Prostate gland (tissue), 2 donors: ENCODE measurements around the gene PLA2G5. TPM values are rescaled to one million over a fixed set of nuclear protein-coding genes. Genes with fewer than 3 reads are reported as not detected.

ENCODE experiments used
- DNase-seq: peaks from one replicate; pipeline ENCODE4 v3.0.0-alpha.2; 2019; ENCODE audit warnings: low spot score
- H3K27ac ChIP-seq, 2 donors: fragments of 200-600 bp; sonication (generic); 2 replicates each; pipeline ENCODE4 v1.5.1; 2017 to 2019
- H3K27me3 ChIP-seq: fragments of 200-600 bp; sonication (generic); replicated peaks from 2 replicates; pipeline ENCODE4 v1.5.1; 2019; ENCODE audit not compliant: insufficient read depth
- H3K36me3 ChIP-seq, 2 donors: fragments of 200-600 bp; sonication (generic); 1 replicate in 1 of 2; 2 replicates in 1 of 2; pipeline versions ENCODE4 v1.5.1 to v1.8.1; 2017 to 2019
- H3K4me1 ChIP-seq: fragments of 200-600 bp; sonication (generic); replicated peaks from 2 replicates; pipeline ENCODE4 v1.5.1; 2019
- H3K4me3 ChIP-seq, 2 donors: fragments of 200-600 bp; sonication (generic); 2 replicates each; pipeline ENCODE4 v1.5.1; 2017 to 2019
- H3K9me3 ChIP-seq: fragments of 200-600 bp; sonication (generic); 2 replicates; pipeline ENCODE4 v1.5.1; 2017
- CTCF ChIP-seq, 4 experiments: fragments of 200-600 bp in 2 of 4; fragments of 450-650 bp in 2 of 4; sonication (generic) in 2 of 4; IDR thresholded peaks; 1 replicate in 3 of 4; 2 replicates in 1 of 4; pipeline ENCODE4 v1.5.1; 2016 to 2019; ENCODE audit warnings: antibody characterized with exemption in 4 of 4, mild to moderate bottlenecking in 2 of 4, moderate library complexity in 2 of 4
- POLR2A ChIP-seq: fragments of 450-650 bp; IDR thresholded peaks from one replicate; pipeline ENCODE4 v1.6.1; 2016; ENCODE audit warnings: antibody characterized with exemption, mild to moderate bottlenecking
- POLR2AphosphoS5 ChIP-seq: sonication (generic); formaldehyde crosslinking; IDR thresholded peaks from one replicate; pipeline ENCODE4 v1.6.1; 2017; ENCODE audit warnings: antibody characterized with exemption
- WGBS: methylation state at CpG from one replicate; pipeline ENCODE4 v1.1.5; 2018; 5-methylcytosine and 5-hydroxymethylcytosine counted together
- intact Hi-C: fragments of 100-400 bp; cut with DNase I; formaldehyde crosslinking; loops from one replicate; pipeline ENCODE4 v1.14.2; 2022
- total RNA-seq, 2 donors: library from RNA; depleted of rRNA; stranded (reverse); fragments of >200 nt; gene quantifications; one replicate each; pipeline ENCODE4 v1.1.0, GENCODE V29; 2016

PLA2G5 gene
- total RNA-seq, 2 donors from 2014 or later, result 8.7 to 23.2 TPM

GRCh38 chr1:20114021-20114648 lies 44.1 kb downstream of the PLA2G5 start:
- Histone ChIP-seq H3K9me3 (no peaks in the 10 kb centered on the region), H3K27ac (no peak overlapping the region), H3K36me3 (no peaks in the 10 kb centered on the region), H3K4me1 (no peaks in the 10 kb centered on the region), H3K27me3 (no peaks in the 10 kb centered on the region), H3K4me3 (no peak overlapping the region)
- no peak for DNase-seq
- 65% methylated on average over 15 of the region's 15 CpGs for WGBS
- intact Hi-C loops, result no loop called here
- TF ChIP-seq CTCF (IDR thresholded peaks at IDR 0.05) (no peak), POLR2A (no peak), POLR2AphosphoS5 (no peak)

GRCh38 chr1:20115479-20115878 lies 45.5 kb downstream of the PLA2G5 start:
- intact Hi-C loops, result no loop called here

GRCh38 chr1:20115916-20116315 lies 45.9 kb downstream of the PLA2G5 start:
- 79% methylated on average over 7 of the region's 7 CpGs for WGBS
- no peak for DNase-seq
- no peak overlapping the region for H3K4me3 ChIP-seq
- H3K9me3 ChIP-seq, result no peaks in the 10 kb centered on the region
- no peak overlapping the region for H3K27ac ChIP-seq
- no peaks in the 10 kb centered on the region for H3K27me3 ChIP-seq
- no peaks in the 10 kb centered on the region for H3K4me1 ChIP-seq
- intact Hi-C loops, result no loop called here
- H3K36me3 ChIP-seq, result no peaks in the 10 kb centered on the region
- TF ChIP-seq POLR2A (no peak), CTCF (IDR thresholded peaks at IDR 0.05) (no peak), POLR2AphosphoS5 (no peak)

More at GRCh38 chr1:20115479-20115878, 45.5 kb downstream of the PLA2G5 start:
- H3K4me3 ChIP-seq, result no peak overlapping the region
- H3K9me3 ChIP-seq, result no peaks in the 10 kb centered on the region
- no peak for TF ChIP-seq POLR2AphosphoS5
- TF ChIP-seq CTCF (IDR thresholded peaks at IDR 0.05), result no peak
- TF ChIP-seq POLR2A, result no peak
- no peaks in the 10 kb centered on the region for H3K4me1 ChIP-seq
- H3K27ac ChIP-seq, result no peak overlapping the region
- 84% methylated on average over 4 of the region's 4 CpGs for WGBS
- H3K27me3 ChIP-seq, result no peaks in the 10 kb centered on the region
- no peaks in the 10 kb centered on the region for H3K36me3 ChIP-seq
- no peak for DNase-seq

GRCh38 chr1:20117236-20117635 lies 47.2 kb downstream of the PLA2G5 start:
- no peaks in the 10 kb centered on the region for H3K9me3 ChIP-seq
- no peaks in the 10 kb centered on the region for H3K27me3 ChIP-seq
- H3K4me3 ChIP-seq, result no peak overlapping the region
- H3K27ac ChIP-seq, result no peak overlapping the region
- no peak for TF ChIP-seq POLR2AphosphoS5
- TF ChIP-seq POLR2A, result no peak
- TF ChIP-seq CTCF (IDR thresholded peaks at IDR 0.05), result no peak
- no peaks in the 10 kb centered on the region for H3K4me1 ChIP-seq
- no peak for DNase-seq
- no peaks in the 10 kb centered on the region for H3K36me3 ChIP-seq
- intact Hi-C loops, result no loop called here

- WGBS, result 92% methylated on average over 2 of the region's 2 CpGs
- intact Hi-C loops, result no loop called here
- Histone ChIP-seq H3K27ac (no peak within 1 kb of the TSS), H3K9me3 (no peaks in the 10 kb centered on the region), H3K4me3 (no peak within 1 kb of the TSS), H3K36me3 (no peaks in the 10 kb centered on the region), H3K4me1 (no peaks in the 10 kb centered on the region), H3K27me3 (no peaks in the 10 kb centered on the region)
- no peak for TF ChIP-seq CTCF (IDR thresholded peaks at IDR 0.05)
- no peak for TF ChIP-seq POLR2A
- no peak for TF ChIP-seq POLR2AphosphoS5
- no peak for DNase-seq
Observed at GRCh38 chr1:20119347-20119746, 49.4 kb downstream of the PLA2G5 start, which contains the start of gene PLA2G2D. Gene PLA2G2D, minus strand, starts transcription at chr1:20119536. Its CDS starts 38 bp downstream, at chr1:20119498.
